Activated CD8-positive, alpha-beta T cell treated with anti-CD3 and anti-CD28 coated beads for 36 hours (primary cell): ENCODE results near the gene DCAF12. TPM values are rescaled to one million over a fixed set of nuclear protein-coding genes. Genes with fewer than 3 reads are reported as not detected.

Experiments used
- ATAC-seq: fragments of 200-7000 bp; cut with Tn5 transposase; one replicate; pipeline ENCODE4 v1.10.0; 2021; ENCODE audit warnings: mild to moderate bottlenecking, moderate library complexity
- CTCF ChIA-PET: fragments of 350-600 bp; sonication (Branson Sonifier 250); formaldehyde crosslinking; loops from one replicate; lab custom pipeline; 2021; ENCODE audit warnings: antibody characterized with exemption; lab: Charles Lee
- POLR2A ChIA-PET: fragments of 350-600 bp; sonication (Branson Sonifier 250); formaldehyde crosslinking; loops from one replicate; lab custom pipeline; 2021; ENCODE audit warnings: antibody characterized with exemption; lab: Charles Lee
- DNase-seq: peaks from one replicate; pipeline ENCODE4 v3.0.0-alpha.2; 2020
- H3K27ac Mint-ChIP-seq: one replicate; pipeline ENCODE4 v1.8.0; 2021; ENCODE audit warnings: mild to moderate bottlenecking, mixed read lengths
- H3K27me3 Mint-ChIP-seq: one replicate; pipeline ENCODE4 v1.8.0; 2021; ENCODE audit warnings: mixed read lengths
- H3K36me3 Mint-ChIP-seq: one replicate; pipeline ENCODE4 v1.8.0; 2021; ENCODE audit warnings: low read depth, mixed read lengths
- H3K4me1 Mint-ChIP-seq: one replicate; pipeline ENCODE4 v1.8.0; 2021; ENCODE audit warnings: low read depth, mixed read lengths
- H3K4me3 Mint-ChIP-seq: one replicate; pipeline ENCODE4 v1.8.0; 2021; ENCODE audit warnings: mild to moderate bottlenecking, moderate library complexity, mixed read lengths
- H3K9me3 Mint-ChIP-seq: one replicate; pipeline ENCODE4 v1.8.0; 2021; ENCODE audit warnings: mixed read lengths
- intact Hi-C: fragments of 100-400 bp; cut with micrococcal nuclease; formaldehyde crosslinking; loops from one replicate; pipeline ENCODE4 v1.10.0; 2022
- total RNA-seq, 2 experiments: library from RNA; stranded (reverse); gene quantifications; one replicate each; pipeline ENCODE4 v1.2.3, GENCODE V29; 2021
- TF ChIP-seq, protein P1 (sequence below): fragments of 200-600 bp; IDR thresholded peaks from one replicate; pipeline ENCODE4 v1.8.0; 2022; ENCODE audit warnings: antibody characterized with exemption, mild to moderate bottlenecking

DCAF12 gene
- total RNA-seq, 2 experiments from 2014 or later, result 30.5 to 34.7 TPM

DNA sequence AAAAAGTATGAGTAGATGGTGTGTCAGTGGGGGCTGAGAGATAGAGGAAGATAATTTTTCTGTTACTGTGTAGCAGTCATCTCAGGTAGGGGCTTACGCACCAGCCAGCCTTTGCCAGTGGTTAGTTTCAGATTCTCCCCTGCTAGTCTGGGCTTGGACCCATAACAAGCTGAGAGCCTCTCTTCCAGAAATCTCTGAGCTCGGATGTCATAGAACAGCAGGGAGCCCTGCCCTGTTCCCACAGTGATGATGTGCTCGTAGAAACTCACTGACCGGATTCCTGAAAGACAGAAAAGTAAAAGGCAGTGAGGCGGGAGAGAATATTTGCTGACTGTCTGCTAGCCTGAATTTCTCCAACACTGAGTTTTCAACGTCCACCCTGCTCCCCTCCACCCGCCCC is 37.2 kb downstream of the DCAF12 start:
- Mint-ChIP-seq H3K27ac (peak overlapping the region; percentile 9), H3K4me1 (peaks cover 18% of the 10 kb centered on the region), H3K9me3 (no peaks in the 10 kb centered on the region), H3K27me3 (no peaks in the 10 kb centered on the region), H3K36me3 (peaks cover 25% of the 10 kb centered on the region), H3K4me3 (no peak overlapping the region)
- CTCF ChIA-PET, result no interaction called here
- POLR2A ChIA-PET, result interaction anchor here (0.6 kb wide), 1 partner anchor 96 kb away, joined by 3 read pairs; no protein-coding TSS in a partner anchor
- no peak for ATAC-seq
- intact Hi-C loops, result no loop called here
- no peak for DNase-seq
- TF ChIP-seq, protein P1, sequence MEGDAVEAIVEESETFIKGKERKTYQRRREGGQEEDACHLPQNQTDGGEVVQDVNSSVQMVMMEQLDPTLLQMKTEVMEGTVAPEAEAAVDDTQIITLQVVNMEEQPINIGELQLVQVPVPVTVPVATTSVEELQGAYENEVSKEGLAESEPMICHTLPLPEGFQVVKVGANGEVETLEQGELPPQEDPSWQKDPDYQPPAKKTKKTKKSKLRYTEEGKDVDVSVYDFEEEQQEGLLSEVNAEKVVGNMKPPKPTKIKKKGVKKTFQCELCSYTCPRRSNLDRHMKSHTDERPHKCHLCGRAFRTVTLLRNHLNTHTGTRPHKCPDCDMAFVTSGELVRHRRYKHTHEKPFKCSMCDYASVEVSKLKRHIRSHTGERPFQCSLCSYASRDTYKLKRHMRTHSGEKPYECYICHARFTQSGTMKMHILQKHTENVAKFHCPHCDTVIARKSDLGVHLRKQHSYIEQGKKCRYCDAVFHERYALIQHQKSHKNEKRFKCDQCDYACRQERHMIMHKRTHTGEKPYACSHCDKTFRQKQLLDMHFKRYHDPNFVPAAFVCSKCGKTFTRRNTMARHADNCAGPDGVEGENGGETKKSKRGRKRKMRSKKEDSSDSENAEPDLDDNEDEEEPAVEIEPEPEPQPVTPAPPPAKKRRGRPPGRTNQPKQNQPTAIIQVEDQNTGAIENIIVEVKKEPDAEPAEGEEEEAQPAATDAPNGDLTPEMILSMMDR, result no peak

DNA sequence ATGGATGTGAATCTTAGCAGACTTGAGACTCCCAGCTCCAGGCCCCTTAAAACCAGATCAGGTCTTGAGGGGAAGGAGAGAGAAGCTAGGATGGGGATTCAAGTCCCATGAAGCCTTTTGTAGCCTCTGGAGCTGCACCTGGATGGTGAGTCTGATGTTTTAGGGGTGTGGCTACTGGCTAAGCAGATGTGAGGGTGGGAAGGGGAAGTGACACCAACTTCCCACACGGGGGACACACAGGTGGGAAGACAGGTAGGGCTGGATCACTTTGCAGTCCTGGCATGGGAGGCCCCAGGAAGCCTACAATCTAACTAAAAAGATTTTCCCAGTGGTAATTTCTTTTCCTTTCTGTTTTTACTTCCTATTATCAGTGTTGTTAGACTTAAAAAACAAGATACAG is 39.1 kb downstream of the DCAF12 start:
- no peaks in the 10 kb centered on the region for H3K9me3 Mint-ChIP-seq
- POLR2A ChIA-PET, result no interaction called here
- TF ChIP-seq, protein P1, result no peak
- H3K27ac Mint-ChIP-seq, result peak overlapping the region; percentile 64
- no peaks in the 10 kb centered on the region for H3K27me3 Mint-ChIP-seq
- H3K36me3 Mint-ChIP-seq, result peaks cover 20% of the 10 kb centered on the region
- no peak overlapping the region for H3K4me3 Mint-ChIP-seq
- intact Hi-C loops, result no loop called here
- DNase-seq (no peak), ATAC-seq (no peak)
- CTCF ChIA-PET, result interaction anchor here (0.9 to 1.5 kb wide), 2 partner anchors 13 to 15 kb away, joined by 3 to 4 read pairs; no protein-coding TSS in a partner anchor
- peaks cover 13% of the 10 kb centered on the region for H3K4me1 Mint-ChIP-seq

DNA sequence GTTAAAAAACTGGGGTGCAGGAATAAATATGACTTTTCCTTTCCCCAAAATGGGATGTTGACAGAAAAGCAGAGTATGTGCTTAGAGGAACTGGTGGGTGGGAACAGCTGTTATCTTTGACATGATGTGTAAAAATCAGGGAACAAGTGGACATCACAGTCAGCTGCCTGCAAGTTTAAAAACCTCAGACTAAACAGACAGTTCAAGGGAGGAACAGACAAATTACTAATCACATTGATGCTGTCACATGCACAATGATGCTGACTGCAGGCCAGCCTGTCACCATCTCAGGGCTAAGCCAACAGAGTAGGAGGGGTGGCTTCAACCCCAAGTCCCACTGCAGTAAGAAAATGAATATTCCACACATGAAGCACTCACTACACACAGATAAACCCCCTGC is 39.6 kb downstream of the DCAF12 start:
- Mint-ChIP-seq H3K36me3 (peaks cover 16% of the 10 kb centered on the region), H3K4me3 (no peak overlapping the region), H3K4me1 (peaks cover 7% of the 10 kb centered on the region), H3K27ac (peak overlapping the region; percentile 64), H3K27me3 (no peaks in the 10 kb centered on the region), H3K9me3 (no peaks in the 10 kb centered on the region)
- intact Hi-C loops, result no loop called here
- TF ChIP-seq, protein P1, result no peak
- POLR2A ChIA-PET, result no interaction called here
- ATAC-seq (no peak), DNase-seq (no peak)
- CTCF ChIA-PET, result interaction anchor here (0.9 kb wide), 1 partner anchor 12 kb away, joined by 4 read pairs; no protein-coding TSS in a partner anchor

DNA sequence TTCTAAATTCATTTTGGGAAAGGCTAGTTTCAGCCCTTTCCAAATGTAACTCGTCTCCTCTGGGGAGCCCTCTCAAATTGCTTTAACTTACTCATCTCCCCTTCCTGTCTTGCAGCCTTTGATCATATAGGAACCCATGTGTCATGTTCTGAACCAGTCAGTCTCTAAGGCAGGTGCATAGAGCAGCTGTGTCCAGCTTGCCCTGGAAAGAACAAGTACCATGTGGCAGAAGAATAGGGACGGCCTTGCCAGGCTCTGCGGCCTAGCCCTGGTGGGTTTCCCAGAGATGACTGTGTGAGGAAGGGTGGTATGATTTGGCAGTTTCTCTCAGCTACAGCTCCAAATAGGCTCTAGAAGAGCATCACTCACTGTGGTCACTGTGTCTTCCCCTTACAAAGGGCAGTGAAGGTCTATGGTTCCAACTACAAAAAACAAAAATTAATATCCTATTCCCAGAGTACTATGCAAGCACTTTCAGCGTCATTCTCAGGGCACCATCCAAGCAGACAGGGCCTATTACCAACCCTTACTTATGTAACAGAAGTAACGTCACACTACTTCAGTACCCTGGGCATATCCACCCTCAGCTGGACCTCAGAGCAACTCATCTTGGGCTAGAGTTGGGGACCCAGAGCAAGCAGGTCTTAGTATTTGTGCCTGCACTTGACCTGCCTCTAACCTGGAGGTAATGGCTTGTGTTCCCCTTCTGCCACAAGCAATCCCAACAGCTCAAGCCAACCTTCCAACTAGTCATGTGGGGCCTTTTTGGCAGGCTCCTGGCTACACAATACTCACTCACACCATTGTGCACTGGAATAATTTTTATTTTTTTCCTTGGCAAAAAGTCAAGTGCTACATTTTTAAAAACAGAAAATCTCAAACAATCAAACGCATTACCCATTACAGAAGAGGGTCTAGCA is 40.7 kb downstream of the DCAF12 start:
- H3K36me3 Mint-ChIP-seq, result peaks cover 11% of the 10 kb centered on the region
- no peaks in the 10 kb centered on the region for H3K27me3 Mint-ChIP-seq
- H3K4me1 Mint-ChIP-seq, result peaks cover 5% of the 10 kb centered on the region
- ChIA-PET CTCF (interaction anchor here (4.3 kb wide), 1 partner anchor 13 kb away, joined by 22 read pairs; no protein-coding TSS in a partner anchor), POLR2A (interaction anchor here (0.5 kb wide), 1 partner anchor 23 kb away, joined by 5 read pairs; no protein-coding TSS in a partner anchor)
- TF ChIP-seq, protein P1, result no peak
- H3K27ac Mint-ChIP-seq, result peak overlapping the region; percentile 74
- intact Hi-C loops, result no loop called here
- ATAC-seq, result peak; percentile 80
- no peak overlapping the region for H3K4me3 Mint-ChIP-seq
- H3K9me3 Mint-ChIP-seq, result no peaks in the 10 kb centered on the region
- DNase-seq, result peak; percentile 13

DNA sequence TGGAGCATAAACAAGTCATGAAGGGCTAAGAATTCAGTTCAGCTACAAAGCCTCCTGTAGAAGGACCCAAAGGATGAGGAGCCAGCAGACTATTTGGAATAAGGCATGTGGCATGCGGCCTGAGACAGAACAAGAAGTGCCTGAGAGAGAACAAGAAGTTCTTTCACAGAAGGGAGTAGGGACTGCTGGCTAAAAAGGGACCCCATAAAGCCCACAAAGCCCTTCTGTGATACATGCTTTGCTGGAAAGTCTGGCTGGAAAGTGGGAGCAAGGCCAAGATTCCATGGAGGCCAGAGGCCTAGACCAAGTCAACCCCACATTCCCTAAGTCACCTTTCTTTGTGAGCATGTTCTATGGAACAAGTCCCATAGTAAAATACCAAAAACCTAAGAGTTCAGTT is 41.9 kb downstream of the DCAF12 start:
- intact Hi-C loops, result no loop called here
- Mint-ChIP-seq H3K27ac (no peak overlapping the region), H3K27me3 (no peaks in the 10 kb centered on the region), H3K4me1 (peaks cover 5% of the 10 kb centered on the region), H3K36me3 (peaks cover 8% of the 10 kb centered on the region), H3K9me3 (no peaks in the 10 kb centered on the region), H3K4me3 (no peak overlapping the region)
- DNase-seq (no peak), ATAC-seq (no peak)
- TF ChIP-seq, protein P1, result no peak
- CTCF ChIA-PET, result interaction anchor here (4.3 kb wide), 1 partner anchor 11 kb away, joined by 22 read pairs; no protein-coding TSS in a partner anchor
- POLR2A ChIA-PET, result interaction anchor here (0.9 kb wide), 1 partner anchor 36 kb away, joined by 3 read pairs; the partner anchor contains the start of gene UBAP2
